OCI-LY7 (cell line): ENCODE results near the gene KAT7.

ENCODE experiments used
- CTCF ChIP-seq: fragments of 200-600 bp; sonication (generic); conservative IDR thresholded peaks from 2 replicates; pipeline ENCODE4 v1.5.1; 2014; ENCODE audit warnings: mild to moderate bottlenecking, antibody characterized with exemption, low read length, moderate library complexity, mixed read lengths
- EZH2phosphoT487 ChIP-seq: fragments of 200-600 bp; sonication (generic); IDR thresholded peaks from 2 replicates; pipeline ENCODE4 v1.6.1; 2018; ENCODE audit warnings: low read depth, borderline replicate concordance, mild to moderate bottlenecking, mixed run types, antibody characterized with exemption, low read length, moderate library complexity, mixed read lengths

GRCh38 chr17:49745175-49746139 lies 43.0 kb upstream of the KAT7 start:
- TF ChIP-seq CTCF = no peak
- TF ChIP-seq EZH2phosphoT487 = no peak
